Measurements from ENCODE around the gene RAB23.
A peak's percentile ranks its signal among the peaks of the same experiment; 100 is the strongest.

DNA sequence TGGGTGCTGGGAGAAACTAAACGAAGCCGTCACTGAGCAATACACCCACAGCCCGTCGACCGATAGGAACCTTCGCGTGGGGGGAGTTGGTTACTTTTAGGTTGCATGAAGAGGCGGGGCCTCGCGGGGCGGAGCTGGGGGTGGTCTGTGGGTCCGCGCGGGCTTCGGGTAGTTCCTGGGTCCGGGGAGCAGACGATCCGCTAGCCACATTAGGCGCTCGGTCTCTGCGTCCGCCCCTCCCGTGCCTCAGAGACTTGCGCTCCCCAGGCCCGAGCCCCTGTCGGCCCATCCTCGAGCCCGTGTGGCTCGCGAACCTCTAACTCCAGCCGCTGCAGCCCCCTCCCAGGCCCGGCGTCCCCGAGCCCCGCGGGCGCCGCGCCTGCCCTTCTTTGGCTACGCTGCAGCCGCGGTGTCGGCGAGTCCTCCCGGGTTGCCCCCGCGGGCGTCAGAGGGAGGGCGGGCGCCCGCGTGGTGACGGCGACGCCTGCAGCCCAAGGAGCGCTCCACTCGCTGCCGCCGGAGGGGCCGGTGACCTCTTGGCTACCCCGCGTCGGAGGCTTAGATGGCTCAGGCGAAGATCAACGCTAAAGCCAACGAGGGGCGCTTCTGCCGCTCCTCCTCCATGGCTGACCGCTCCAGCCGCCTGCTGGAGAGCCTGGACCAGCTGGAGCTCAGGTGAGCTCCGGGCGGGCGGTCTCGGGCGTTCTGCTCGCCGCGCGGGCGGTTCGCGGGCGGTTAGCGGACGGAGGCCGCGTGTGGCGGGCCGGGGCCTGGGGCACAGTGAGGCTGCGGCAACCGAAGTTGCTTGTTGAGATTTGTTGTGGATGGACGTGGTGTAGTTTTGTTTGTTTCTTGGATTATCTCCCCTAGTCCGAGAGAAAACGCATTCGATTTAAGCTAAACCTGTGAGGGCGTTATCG lies 49.7 kb downstream of the RAB23 start, which contains the start of gene BAG2:
- TF ChIP-seq, protein P1, sequence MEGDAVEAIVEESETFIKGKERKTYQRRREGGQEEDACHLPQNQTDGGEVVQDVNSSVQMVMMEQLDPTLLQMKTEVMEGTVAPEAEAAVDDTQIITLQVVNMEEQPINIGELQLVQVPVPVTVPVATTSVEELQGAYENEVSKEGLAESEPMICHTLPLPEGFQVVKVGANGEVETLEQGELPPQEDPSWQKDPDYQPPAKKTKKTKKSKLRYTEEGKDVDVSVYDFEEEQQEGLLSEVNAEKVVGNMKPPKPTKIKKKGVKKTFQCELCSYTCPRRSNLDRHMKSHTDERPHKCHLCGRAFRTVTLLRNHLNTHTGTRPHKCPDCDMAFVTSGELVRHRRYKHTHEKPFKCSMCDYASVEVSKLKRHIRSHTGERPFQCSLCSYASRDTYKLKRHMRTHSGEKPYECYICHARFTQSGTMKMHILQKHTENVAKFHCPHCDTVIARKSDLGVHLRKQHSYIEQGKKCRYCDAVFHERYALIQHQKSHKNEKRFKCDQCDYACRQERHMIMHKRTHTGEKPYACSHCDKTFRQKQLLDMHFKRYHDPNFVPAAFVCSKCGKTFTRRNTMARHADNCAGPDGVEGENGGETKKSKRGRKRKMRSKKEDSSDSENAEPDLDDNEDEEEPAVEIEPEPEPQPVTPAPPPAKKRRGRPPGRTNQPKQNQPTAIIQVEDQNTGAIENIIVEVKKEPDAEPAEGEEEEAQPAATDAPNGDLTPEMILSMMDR (conservative IDR thresholded peaks at IDR 0.05; ENCODE audit: low read length) = 0 out of 2 replicates have a peak, but pooled peaks have one; percentile 16
- TF ChIP-seq EZH2phosphoT487 (IDR thresholded peaks at IDR 0.05; ENCODE audit: borderline replicate concordance) = no peak

Data from Loucy (cell line).